Hindlimb muscle (tissue), 1 donor: ENCODE measurements around the gene CCT6B. TPM values are rescaled to one million over a fixed set of nuclear protein-coding genes. Genes with fewer than 3 reads are reported as not detected.

ENCODE experiments used
- DNase-seq: peaks from one replicate; pipeline ENCODE4 v3.0.0-alpha.2; 2013
- polyA plus RNA-seq: library from polyadenylated mRNA; unstranded; fragments of 120-200 nt; gene quantifications from one replicate; pipeline ENCODE4 v1.2.1, GENCODE V29; 2013; ENCODE audit not compliant: insufficient read length

CCT6B gene
- polyA plus RNA-seq, 1 donor, result 1.7 TPM

GRCh38 chr17:34883106-34884000 is 77.9 kb downstream of the CCT6B start:
- no peak for DNase-seq

- no peak for DNase-seq
Measured at GRCh38 chr17:34879146-34879545, 82.1 kb downstream of the CCT6B start.

Other genes with a start within 250 kb of the CCT6B start
- 11.3 TPM for gene ZNF830, start 80 bp upstream of the CCT6B start, polyA plus RNA-seq
- gene LIG3, start 19.1 kb upstream of the CCT6B start, polyA plus RNA-seq, result 22.6 TPM
- gene RFFL, start 102.2 kb upstream of the CCT6B start, polyA plus RNA-seq, result 9.9 TPM
- gene RAD51D, start 158.4 kb upstream of the CCT6B start, polyA plus RNA-seq, result 6.4 TPM
- gene FNDC8, start 160.2 kb upstream of the CCT6B start, polyA plus RNA-seq, result not detected
- 16.8 TPM for gene NLE1, start 180.8 kb upstream of the CCT6B start, polyA plus RNA-seq
- gene UNC45B, start 186.4 kb upstream of the CCT6B start, polyA plus RNA-seq, result 250 TPM
- gene SLC35G3, start 232.9 kb upstream of the CCT6B start, polyA plus RNA-seq, result 0.56 TPM